Keratinocyte (primary cell): Measurements from ENCODE around the gene CPLX3. TPM values are rescaled to one million over a fixed set of nuclear protein-coding genes. Genes with fewer than 3 reads are reported as not detected.

Source experiments
- DNase-seq: peaks from one replicate; pipeline ENCODE4 v3.0.0-alpha.2; 2011; ENCODE audit warnings: low read depth, missing footprints, low spot score
- FAIRE-seq: peaks from 2 replicates; lab custom pipeline; 2011; peaks lifted over from hg19 to GRCh38; lab: Jason Lieb, UNC
- H2AFZ ChIP-seq: 2 replicates; pipeline ENCODE4 v1.6.0; 2012; ENCODE audit warnings: low read length, control low read depth, inconsistent platforms; ENCODE audit not compliant: control insufficient read depth
- H3K27ac ChIP-seq: 2 replicates; pipeline ENCODE4 v1.5.1; 2011; ENCODE audit warnings: low read length; ENCODE audit not compliant: control insufficient read depth, insufficient read depth
- H3K27me3 ChIP-seq: 3 replicates; pipeline ENCODE4 v1.6.0; 2011; ENCODE audit warnings: low read length; ENCODE audit not compliant: control insufficient read depth, insufficient read depth; ENCODE audit errors: extremely low read depth
- H3K36me3 ChIP-seq, 2 experiments: 2 replicates in 1 of 2; 3 replicates in 1 of 2; pipeline ENCODE4 v1.5.1; 2011; ENCODE audit warnings: low read length in 2 of 2, mild to moderate bottlenecking in 1 of 2; ENCODE audit not compliant: control insufficient read depth in 2 of 2, insufficient read depth in 2 of 2; ENCODE audit errors: extremely low read depth in 1 of 2
- H3K4me1 ChIP-seq: 3 replicates; pipeline ENCODE4 v1.5.1; 2011; ENCODE audit warnings: low read length; ENCODE audit not compliant: control insufficient read depth, insufficient read depth; ENCODE audit errors: extremely low read depth
- H3K4me2 ChIP-seq: 3 replicates; pipeline ENCODE4 v1.6.0; 2011; ENCODE audit warnings: low read depth, low read length; ENCODE audit not compliant: control insufficient read depth, insufficient read depth; ENCODE audit errors: extremely low read depth
- H3K4me3 ChIP-seq, 3 experiments: fragments of 200-600 bp in 1 of 3; sonication (generic) in 1 of 3; 2 replicates in 2 of 3; 3 replicates in 1 of 3; pipeline ENCODE4 v1.5.1; 2011 to 2016; ENCODE audit warnings: low read length in 3 of 3, mild to moderate bottlenecking in 3 of 3, control low read depth in 2 of 3, inconsistent platforms in 1 of 3, low read depth in 1 of 3, mixed read lengths in 1 of 3, mixed run types in 1 of 3, moderate library complexity in 1 of 3; ENCODE audit not compliant: control insufficient read depth in 2 of 3, insufficient read depth in 2 of 3; ENCODE audit errors: extremely low read depth in 1 of 3
- H3K79me2 ChIP-seq: 2 replicates; pipeline ENCODE4 v1.6.0; 2012; ENCODE audit warnings: low read length; ENCODE audit not compliant: control insufficient read depth, insufficient read depth
- H3K9ac ChIP-seq: 3 replicates; pipeline ENCODE4 v1.6.0; 2011; ENCODE audit warnings: low read length; ENCODE audit not compliant: control insufficient read depth, insufficient read depth; ENCODE audit errors: extremely low read depth
- H3K9me1 ChIP-seq: 3 replicates; pipeline ENCODE4 v1.6.0; 2011; ENCODE audit warnings: low read length; ENCODE audit not compliant: control insufficient read depth, insufficient read depth; ENCODE audit errors: extremely low read depth
- H3K9me3 ChIP-seq: 2 replicates; pipeline ENCODE4 v1.5.1; 2012; ENCODE audit warnings: low read depth, low read length; ENCODE audit not compliant: control insufficient read depth
- H4K20me1 ChIP-seq: 3 replicates; pipeline ENCODE4 v1.6.0; 2011; ENCODE audit warnings: low read length; ENCODE audit not compliant: control insufficient read depth, insufficient read depth; ENCODE audit errors: extremely low read depth
- CTCF ChIP-seq, 3 experiments: IDR thresholded peaks in 1 of 3; conservative IDR thresholded peaks in 1 of 3; optimal IDR thresholded peaks in 1 of 3; 2 replicates in 2 of 3; 3 replicates in 1 of 3; pipeline versions ENCODE3 to v1.5.1; 2011; ENCODE audit warnings: low read length in 3 of 3, mild to moderate bottlenecking in 3 of 3, moderate library complexity in 2 of 3, control low read depth in 1 of 3, inconsistent platforms in 1 of 3; ENCODE audit not compliant: insufficient read depth in 2 of 3; ENCODE audit errors: extremely low read depth in 1 of 3
- EZH2 ChIP-seq: IDR thresholded peaks from one replicate; pipeline ENCODE4 v1.6.1; 2012; ENCODE audit warnings: inconsistent platforms, mild to moderate bottlenecking, low read length, moderate library complexity
- dilution Hi-C: fragments of 300-500 bp; cut with MboI; formaldehyde crosslinking; loops from one replicate; pipeline ENCODE4 v1.7.0; 2020; ENCODE audit warnings: low sequenced_read_pairs; ENCODE audit not compliant: extremely low pct_ligation_motif_present
- polyA plus RNA-seq, 5 experiments: library from polyadenylated mRNA; depleted of rRNA in 3 of 5; stranded (reverse) in 3 of 5; stranded (forward) in 1 of 5; unstranded in 1 of 5; fragments of >200 nt; gene quantifications; 1 replicate in 1 of 5; 2 replicates in 3 of 5; 3 replicates in 1 of 5; pipeline versions ENCODE4 v1.2.1 to v1.2.3, GENCODE V29; 2011 to 2012; ENCODE audit warnings: missing spikeins in 2 of 5, low read depth in 1 of 5, low replicate concordance in 1 of 5

Gene CPLX3
- polyA plus RNA-seq, 1 donor (not counting 4 experiments of a cell fraction or from before 2014, with no cell fraction given) = not detected

GRCh38 chr15:74807282-74807681, 19.1 kb upstream of the CPLX3 start:
- Histone ChIP-seq H3K36me3 (peaks cover 10 to 12% of the 10 kb centered on the region in 2 experiments), H3K4me3 (no peak overlapping the region), H3K27me3 (no peaks in the 10 kb centered on the region), H3K79me2 (no peaks in the 10 kb centered on the region), H2AFZ (no peak overlapping the region), H3K4me1 (peaks cover 7% of the 10 kb centered on the region), H3K4me2 (no peak overlapping the region), H3K9me1 (no peaks in the 10 kb centered on the region), H4K20me1 (peaks cover 3% of the 10 kb centered on the region), H3K9me3 (no peaks in the 10 kb centered on the region), H3K9ac (no peak overlapping the region), H3K27ac (no peak overlapping the region)
- DNase-seq = no peak
- dilution Hi-C loops = no loop called here
- FAIRE-seq = no peak
- no peak for TF ChIP-seq CTCF (optimal IDR thresholded peaks at IDR 0.05 in 1 of 3, IDR thresholded peaks at IDR 0.05 in 1 of 3, conservative IDR thresholded peaks at IDR 0.05 in 1 of 3; ENCODE audit: extremely low read depth in 1 of 3, insufficient read depth in 2 of 3, low read length in 3 of 3)

DNA sequence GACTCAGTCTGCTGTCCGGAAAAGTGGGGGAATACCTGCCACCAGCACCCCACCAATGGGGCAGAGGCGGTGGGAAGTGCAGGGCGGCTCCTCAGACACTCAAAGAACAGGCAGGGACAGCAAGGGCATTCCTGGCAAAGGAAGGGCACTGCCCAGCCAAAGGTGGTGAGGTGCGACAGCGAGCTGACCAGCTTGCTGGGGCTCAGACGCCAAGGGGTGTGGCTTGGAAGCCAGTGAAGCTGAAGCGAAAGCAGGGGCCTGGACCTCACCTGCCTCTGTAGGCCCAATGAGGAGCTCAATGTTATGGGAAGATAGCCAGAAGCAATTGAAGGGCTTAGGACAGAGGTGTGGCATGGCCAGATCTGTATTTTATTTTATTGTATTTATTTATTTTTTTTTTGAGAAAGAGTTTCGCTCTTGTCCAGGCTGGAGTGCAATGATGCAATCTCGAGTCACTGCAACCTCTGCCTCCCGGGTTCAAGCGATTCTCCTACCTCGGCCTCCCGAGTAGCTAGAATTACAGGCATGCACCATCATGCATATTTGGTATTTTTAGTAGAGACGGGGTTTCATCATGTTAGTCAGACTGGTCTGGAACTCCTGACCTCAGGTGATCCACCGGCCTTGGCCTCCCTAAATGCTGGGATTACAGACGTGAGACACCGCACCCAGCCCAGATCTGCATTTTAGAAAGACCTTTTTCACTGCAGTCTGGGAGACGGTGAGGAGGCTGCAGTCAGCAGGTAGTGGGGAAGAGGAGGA, 18.2 kb upstream of the CPLX3 start:
- H3K9ac ChIP-seq = no peak overlapping the region
- FAIRE-seq (no peak), DNase-seq (no peak)
- H3K4me2 ChIP-seq = no peak overlapping the region
- H3K9me3 ChIP-seq = no peaks in the 10 kb centered on the region
- H4K20me1 ChIP-seq = peaks cover 3% of the 10 kb centered on the region
- no peak overlapping the region for H3K4me3 ChIP-seq
- no peaks in the 10 kb centered on the region for H3K79me2 ChIP-seq
- no peak overlapping the region for H3K27ac ChIP-seq
- H3K4me1 ChIP-seq = peaks cover 7% of the 10 kb centered on the region
- H3K9me1 ChIP-seq = no peaks in the 10 kb centered on the region
- no peaks in the 10 kb centered on the region for H3K27me3 ChIP-seq
- TF ChIP-seq EZH2 (no peak), CTCF (optimal IDR thresholded peaks at IDR 0.05 in 1 of 3, IDR thresholded peaks at IDR 0.05 in 1 of 3, conservative IDR thresholded peaks at IDR 0.05 in 1 of 3; ENCODE audit: extremely low read depth in 1 of 3, insufficient read depth in 2 of 3, low read length in 3 of 3) (no peak)
- dilution Hi-C loops = no loop called here
- no peak overlapping the region for H2AFZ ChIP-seq
- H3K36me3 ChIP-seq = peaks cover 8 to 10% of the 10 kb centered on the region in 2 experiments
